ENCODE data around the gene ING4.

The ING4 gene

DNA sequence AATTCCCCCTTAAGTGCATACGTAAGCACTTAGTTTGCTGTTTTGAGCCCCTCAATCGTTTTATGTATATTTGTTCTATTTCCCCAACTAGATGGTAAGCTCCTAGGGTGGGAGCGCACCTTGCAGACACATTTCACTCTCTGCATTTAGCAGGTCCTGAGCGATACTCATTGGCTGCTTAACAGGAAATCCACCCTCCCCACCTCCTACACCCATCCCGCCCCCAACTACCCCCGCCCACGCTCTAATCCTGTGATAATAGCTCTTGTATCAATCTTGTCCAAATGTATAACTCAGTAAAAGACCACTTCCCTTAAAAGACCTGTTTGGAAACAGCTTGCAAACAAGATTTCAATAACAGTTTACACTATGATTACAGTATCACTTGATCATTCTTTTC lies 35.3 kb downstream of the ING4 start:
- Histone ChIP-seq H3K9me3 (no peaks in the 10 kb centered on the region), H3K4me3 (ENCODE audit: low read depth, low read length) (no peak overlapping the region), H3K4me1 (peaks cover 15% of the 10 kb centered on the region), H3K27me3 (no peaks in the 10 kb centered on the region), H3K36me3 (no peaks in the 10 kb centered on the region)
- no peak for DNase-seq
- TF ChIP-seq, protein P1, sequence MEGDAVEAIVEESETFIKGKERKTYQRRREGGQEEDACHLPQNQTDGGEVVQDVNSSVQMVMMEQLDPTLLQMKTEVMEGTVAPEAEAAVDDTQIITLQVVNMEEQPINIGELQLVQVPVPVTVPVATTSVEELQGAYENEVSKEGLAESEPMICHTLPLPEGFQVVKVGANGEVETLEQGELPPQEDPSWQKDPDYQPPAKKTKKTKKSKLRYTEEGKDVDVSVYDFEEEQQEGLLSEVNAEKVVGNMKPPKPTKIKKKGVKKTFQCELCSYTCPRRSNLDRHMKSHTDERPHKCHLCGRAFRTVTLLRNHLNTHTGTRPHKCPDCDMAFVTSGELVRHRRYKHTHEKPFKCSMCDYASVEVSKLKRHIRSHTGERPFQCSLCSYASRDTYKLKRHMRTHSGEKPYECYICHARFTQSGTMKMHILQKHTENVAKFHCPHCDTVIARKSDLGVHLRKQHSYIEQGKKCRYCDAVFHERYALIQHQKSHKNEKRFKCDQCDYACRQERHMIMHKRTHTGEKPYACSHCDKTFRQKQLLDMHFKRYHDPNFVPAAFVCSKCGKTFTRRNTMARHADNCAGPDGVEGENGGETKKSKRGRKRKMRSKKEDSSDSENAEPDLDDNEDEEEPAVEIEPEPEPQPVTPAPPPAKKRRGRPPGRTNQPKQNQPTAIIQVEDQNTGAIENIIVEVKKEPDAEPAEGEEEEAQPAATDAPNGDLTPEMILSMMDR (IDR thresholded peaks at IDR 0.05; ENCODE audit: low read depth, low read length): no peak

DNA sequence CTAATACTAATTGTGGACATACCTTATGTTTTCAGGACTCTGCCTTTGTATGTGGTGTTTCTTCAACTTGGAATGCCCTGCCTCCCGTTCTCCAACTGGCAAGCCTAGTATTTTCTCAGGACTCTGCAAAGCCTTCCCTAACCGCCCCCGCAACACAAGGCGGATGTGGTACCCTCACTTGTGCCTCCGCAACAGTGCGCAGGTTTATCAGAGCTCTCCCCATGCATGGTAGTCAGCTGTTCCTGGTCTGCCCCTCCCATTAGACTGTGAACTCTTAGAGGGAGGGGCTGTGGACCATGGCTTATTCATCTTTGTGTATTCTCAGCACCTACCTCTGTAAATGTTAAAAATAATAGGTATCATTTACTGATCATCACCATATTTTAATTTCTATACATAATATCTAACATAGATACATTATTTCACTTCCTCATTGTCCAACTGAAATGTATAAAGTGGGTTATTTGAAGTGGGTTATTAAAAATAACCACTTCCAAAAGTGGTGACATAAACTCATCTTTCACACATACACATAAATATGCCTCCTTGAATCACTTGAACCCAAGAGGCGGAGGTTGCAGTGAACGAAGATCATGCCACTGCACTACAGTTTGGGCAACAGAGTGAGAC lies 36.1 kb downstream of the ING4 start:
- H3K36me3 ChIP-seq: no peaks in the 10 kb centered on the region
- no peak for DNase-seq
- H3K4me1 ChIP-seq: peaks cover 8% of the 10 kb centered on the region
- no peaks in the 10 kb centered on the region for H3K9me3 ChIP-seq
- H3K4me3 ChIP-seq (ENCODE audit: low read depth, low read length): no peak overlapping the region
- H3K27me3 ChIP-seq: no peaks in the 10 kb centered on the region
- TF ChIP-seq, protein P1 (IDR thresholded peaks at IDR 0.05; ENCODE audit: low read depth, low read length): no peak

- Histone ChIP-seq H3K9me3 (no peaks in the 10 kb centered on the region), H3K4me1 (no peaks in the 10 kb centered on the region), H3K36me3 (no peaks in the 10 kb centered on the region), H3K27me3 (no peaks in the 10 kb centered on the region), H3K4me3 (ENCODE audit: low read depth, low read length) (no peak overlapping the region)
- TF ChIP-seq, protein P1 (IDR thresholded peaks at IDR 0.05; ENCODE audit: low read depth, low read length): no peak
- no peak for DNase-seq
Measured at GRCh38 chr12:6620885-6621274, 42.0 kb downstream of the ING4 start.

DNA sequence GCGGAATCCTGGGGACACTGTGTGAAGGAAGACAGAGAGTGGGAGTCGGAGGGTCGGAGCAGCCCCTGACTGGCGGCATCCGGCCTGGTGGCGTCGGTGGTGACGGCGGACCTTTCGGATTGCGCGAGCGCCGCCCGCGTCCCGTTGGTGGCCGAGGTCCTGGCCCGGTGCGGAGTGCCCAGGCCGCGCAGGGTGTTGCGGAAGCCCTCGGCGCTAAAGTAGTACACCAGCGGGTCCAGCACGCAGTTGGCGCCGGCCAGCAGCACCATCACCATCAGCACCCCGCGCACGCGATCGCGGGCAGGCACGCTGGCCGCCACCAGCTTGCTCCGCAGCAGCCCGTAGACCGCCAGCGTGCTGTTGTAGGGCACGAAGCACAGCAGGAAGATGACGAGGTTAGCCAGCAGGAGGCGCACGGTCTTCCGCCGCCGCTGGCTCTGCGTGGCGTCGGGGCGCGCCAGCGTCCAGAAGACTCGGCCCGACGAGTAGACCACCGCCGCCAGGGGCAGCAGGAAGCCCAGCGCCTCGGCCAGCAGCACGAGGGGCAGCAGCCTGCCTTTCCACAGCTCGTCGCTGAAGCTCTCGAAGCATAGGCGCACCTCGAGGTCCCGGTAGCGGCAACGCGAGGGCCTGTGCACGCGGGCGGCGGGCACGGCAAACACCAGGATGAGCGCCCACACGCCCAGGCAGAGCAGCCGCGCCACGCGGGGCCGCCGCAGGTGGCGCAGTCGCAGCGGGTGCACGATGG lies 42.6 kb downstream of the ING4 start:
- Histone ChIP-seq H3K9me3 (no peaks in the 10 kb centered on the region), H3K4me3 (ENCODE audit: low read depth, low read length) (no peak overlapping the region), H3K27me3 (no peaks in the 10 kb centered on the region), H3K36me3 (no peaks in the 10 kb centered on the region), H3K4me1 (no peaks in the 10 kb centered on the region)
- TF ChIP-seq, protein P1 (IDR thresholded peaks at IDR 0.05; ENCODE audit: low read depth, low read length): no peak
- DNase-seq: no peak

DNA sequence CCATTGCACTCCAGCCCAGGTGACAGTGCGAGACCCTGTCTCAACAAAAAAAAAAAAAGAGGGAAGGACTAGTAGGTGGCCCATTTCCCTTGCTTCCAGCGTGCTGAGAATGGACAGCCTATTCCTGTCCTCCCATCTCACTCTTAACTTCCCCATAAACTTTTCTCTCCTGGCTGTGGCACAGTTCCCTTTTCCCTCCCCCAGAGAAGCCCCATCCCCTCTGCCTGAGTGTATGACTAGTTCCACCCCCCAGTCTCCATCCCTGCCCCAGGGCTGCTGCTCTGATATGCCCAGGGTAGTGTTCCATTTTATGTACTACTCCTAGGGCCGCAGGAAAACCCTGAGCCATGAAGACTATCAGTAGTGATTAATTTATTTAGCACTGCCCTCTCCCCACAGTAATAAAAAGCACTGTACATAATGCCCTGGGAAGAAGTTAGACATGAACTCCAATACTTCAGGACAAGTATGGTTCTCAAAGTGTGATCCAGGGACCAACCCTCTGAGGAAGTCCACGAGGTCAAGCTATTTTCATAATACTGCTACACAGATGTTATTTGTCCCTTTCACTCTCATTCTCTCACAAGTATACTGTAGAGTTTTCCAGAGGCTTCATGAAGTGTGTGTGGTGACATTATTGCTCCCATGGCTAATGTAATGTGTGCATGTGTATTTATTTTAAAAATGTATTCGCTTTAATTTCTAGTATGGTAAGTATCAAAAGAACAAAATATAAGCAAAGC lies 44.3 kb downstream of the ING4 start:
- no peaks in the 10 kb centered on the region for H3K27me3 ChIP-seq
- TF ChIP-seq, protein P1 (IDR thresholded peaks at IDR 0.05; ENCODE audit: low read depth, low read length): no peak
- H3K4me3 ChIP-seq (ENCODE audit: low read depth, low read length): no peak overlapping the region
- H3K36me3 ChIP-seq: no peaks in the 10 kb centered on the region
- peaks cover 4% of the 10 kb centered on the region for H3K4me1 ChIP-seq
- H3K9me3 ChIP-seq: no peaks in the 10 kb centered on the region
- DNase-seq: no peak

All from BE2C (cell line).